HCT116 (cell line): ENCODE measurements around the gene PSME4. TPM values are rescaled to one million over a fixed set of nuclear protein-coding genes. Genes with fewer than 3 reads are reported as not detected.

Source experiments
- ATAC-seq: fragments of 200-7000 bp; cut with Tn5 transposase; 2 replicates; pipeline ENCODE4 v1.9.1; 2020; ENCODE audit warnings: mild to moderate bottlenecking, moderate library complexity
- BruUV-seq: library from RNA; stranded (reverse); fragments of 400-500 nt; replicated peaks from 2 replicates; lab custom pipeline; 2021; lab: Mats Ljungman, UMichigan
- CTCF ChIA-PET: fragments of 300-600 bp; sonication (Branson Sonifier 250); formaldehyde crosslinking; loops from one replicate; lab custom pipeline; 2021; ENCODE audit warnings: antibody characterized with exemption; lab: Charles Lee
- POLR2A ChIA-PET: fragments of 300-600, 350-600 bp; sonication (Branson Sonifier 250); formaldehyde crosslinking; loops from one replicate; lab custom pipeline; 2021; ENCODE audit warnings: antibody characterized with exemption; lab: Charles Lee
- RAD21 ChIA-PET, 2 experiments: fragments of 300-600 bp; sonication (Branson Sonifier 250); formaldehyde crosslinking; loops; one replicate each; lab custom pipeline; 2023; ENCODE audit warnings: low total read pairs in 2 of 2; ENCODE audit not compliant: uncharacterized antibody in 2 of 2, unreplicated experiment in 2 of 2, low non-redundant PET in 1 of 2; lab: Charles Lee
- DNase-seq: peaks from one replicate; pipeline ENCODE4 v3.0.0-alpha.2; 2010; ENCODE audit warnings: low read depth, low spot score
- H2AFZ ChIP-seq: fragments of 200-600 bp; shearing (Covaris generic), sonication (generic); 2 replicates; pipeline ENCODE4 v1.6.1; 2017; ENCODE audit warnings: low read depth, mixed run types, mixed read lengths, antibody characterized with exemption, low read length; ENCODE audit not compliant: poor library complexity, severe bottlenecking
- H3K27ac ChIP-seq: 2 replicates; pipeline ENCODE4 v1.5.1; 2012; ENCODE audit warnings: low read depth, low read length
- H3K27me3 ChIP-seq: fragments of 200-600 bp; sonication (generic); 2 replicates; pipeline ENCODE4 v1.6.1; 2016; ENCODE audit warnings: mixed run types, low read length, mixed read lengths; ENCODE audit not compliant: insufficient read depth
- H3K36me3 ChIP-seq, 2 experiments: fragments of 200-500 bp in 1 of 2; fragments of 200-600 bp in 1 of 2; sonication (Bioruptor generic) in 1 of 2; sonication (generic) in 1 of 2; 2 replicates each; pipeline versions ENCODE4 v1.5.1 to v1.6.1; 2014 to 2016; ENCODE audit warnings: low read length in 2 of 2, inconsistent platforms in 1 of 2, mixed read lengths in 1 of 2, mixed run types in 1 of 2; ENCODE audit not compliant: insufficient read depth in 2 of 2, control insufficient read depth in 1 of 2
- H3K4me1 ChIP-seq, 2 experiments: fragments of 200-600 bp in 1 of 2; sonication (generic) in 1 of 2; 2 replicates each; pipeline versions ENCODE4 v1.5.1 to v1.6.1; 2012 to 2017; ENCODE audit warnings: low read length in 2 of 2, inconsistent platforms in 1 of 2, mild to moderate bottlenecking in 1 of 2, mixed read lengths in 1 of 2, mixed run types in 1 of 2, moderate library complexity in 1 of 2; ENCODE audit not compliant: insufficient read depth in 2 of 2, control insufficient read depth in 1 of 2
- H3K4me2 ChIP-seq: fragments of 200-600 bp; sonication (generic); 2 replicates; pipeline ENCODE4 v1.6.1; 2017; ENCODE audit warnings: mixed run types, low read length, mixed read lengths
- H3K4me3 ChIP-seq, 2 experiments: fragments of 200-600 bp in 1 of 2; sonication (generic) in 1 of 2; replicated peaks in 1 of 2; 2 replicates each; pipeline ENCODE4 v1.5.1; 2011 to 2016; ENCODE audit warnings: low read length in 2 of 2, control low read depth in 1 of 2, low read depth in 1 of 2, mild to moderate bottlenecking in 1 of 2, mixed read lengths in 1 of 2, mixed run types in 1 of 2
- H3K79me2 ChIP-seq: fragments of 200-600 bp; sonication (generic); 2 replicates; pipeline ENCODE4 v1.6.1; 2017; ENCODE audit warnings: mild to moderate bottlenecking, mixed run types, low read length, moderate library complexity, mixed read lengths; ENCODE audit not compliant: insufficient read depth
- H3K9ac ChIP-seq: fragments of 200-600 bp; sonication (generic); 2 replicates; pipeline ENCODE4 v1.6.1; 2016; ENCODE audit warnings: low read length, mixed read lengths
- H3K9me2 ChIP-seq: fragments of 200-600 bp; sonication (generic), shearing (Covaris generic); 2 replicates; pipeline ENCODE4 v1.6.1; 2017; ENCODE audit warnings: mixed run types, mild to moderate bottlenecking, moderate library complexity; ENCODE audit not compliant: insufficient read depth
- H3K9me3 ChIP-seq, 2 experiments: fragments of 200-500 bp in 1 of 2; fragments of 200-600 bp in 1 of 2; sonication (Bioruptor generic) in 1 of 2; sonication (generic) in 1 of 2; 2 replicates each; pipeline ENCODE4 v1.6.1; 2014 to 2017; ENCODE audit warnings: low read length in 2 of 2, mixed read lengths in 2 of 2, inconsistent platforms in 1 of 2, low read depth in 1 of 2, mild to moderate bottlenecking in 1 of 2, mixed run types in 1 of 2, moderate library complexity in 1 of 2; ENCODE audit not compliant: control insufficient read depth in 1 of 2, insufficient read depth in 1 of 2
- H4K20me1 ChIP-seq: fragments of 200-600 bp; sonication (generic), shearing (Covaris generic); 2 replicates; pipeline ENCODE4 v1.6.1; 2017; ENCODE audit warnings: mixed run types, mild to moderate bottlenecking, moderate library complexity; ENCODE audit not compliant: insufficient read depth
- ATF3 ChIP-seq: IDR thresholded peaks from 2 replicates; pipeline ENCODE4 v1.6.1; 2012
- CBX3 ChIP-seq: IDR thresholded peaks from 2 replicates; pipeline ENCODE4 v1.6.1; 2012; ENCODE audit warnings: low read depth
- CEBPB ChIP-seq: IDR thresholded peaks from 2 replicates; pipeline ENCODE4 v1.6.1; 2012; ENCODE audit warnings: low read depth
- EGR1 ChIP-seq: IDR thresholded peaks from 2 replicates; pipeline ENCODE4 v1.6.1; 2012; ENCODE audit warnings: low read depth
- ELF1 ChIP-seq: IDR thresholded peaks from 2 replicates; pipeline ENCODE4 v1.6.1; 2012; ENCODE audit warnings: low read depth, borderline replicate concordance
- EZH2 ChIP-seq: fragments of 200-600 bp; sonication (generic); IDR thresholded peaks from 2 replicates; pipeline ENCODE4 v1.6.1; 2017; ENCODE audit warnings: antibody characterized with exemption, mixed run types
- EZH2phosphoT487 ChIP-seq: fragments of 200-600 bp; IDR thresholded peaks from 2 replicates; pipeline ENCODE4 v1.6.1; 2018; ENCODE audit warnings: antibody characterized with exemption, borderline replicate concordance
- FOSL1 ChIP-seq: IDR thresholded peaks from 2 replicates; pipeline ENCODE4 v1.6.1; 2012; ENCODE audit warnings: low read depth
- JUND ChIP-seq: IDR thresholded peaks from 2 replicates; pipeline ENCODE4 v1.6.1; 2012
- MAX ChIP-seq: IDR thresholded peaks from 2 replicates; pipeline ENCODE4 v1.6.1; 2012
- POLR2A ChIP-seq: IDR thresholded peaks from 2 replicates; pipeline ENCODE4 v1.7.0; 2011; ENCODE audit warnings: borderline replicate concordance; ENCODE audit not compliant: insufficient read depth, insufficient read length; ENCODE audit errors: extremely low read depth
- RAD21 ChIP-seq: IDR thresholded peaks from 2 replicates; pipeline ENCODE4 v1.6.1; 2012; ENCODE audit warnings: low read depth, mild to moderate bottlenecking
- REST ChIP-seq: IDR thresholded peaks from 2 replicates; pipeline ENCODE4 v1.6.1; 2012; ENCODE audit warnings: low read depth
- SP1 ChIP-seq: IDR thresholded peaks from 2 replicates; pipeline ENCODE4 v1.6.1; 2012; ENCODE audit warnings: low read depth
- SRF ChIP-seq: IDR thresholded peaks from 2 replicates; pipeline ENCODE4 v1.6.1; 2012; ENCODE audit warnings: low read depth
- TCF7L2 ChIP-seq: IDR thresholded peaks from 2 replicates; pipeline ENCODE4 v1.7.0; 2011; ENCODE audit warnings: borderline replicate concordance, inconsistent platforms; ENCODE audit not compliant: insufficient read depth, insufficient read length; ENCODE audit errors: extremely low read depth
- YY1 ChIP-seq: IDR thresholded peaks from 2 replicates; pipeline ENCODE4 v1.6.1; 2011; ENCODE audit warnings: low read length, low read depth, moderate library complexity, mild to moderate bottlenecking; ENCODE audit not compliant: insufficient replicate concordance; ENCODE audit errors: extremely low read depth
- ZFX ChIP-seq: fragments of 450-650 bp; IDR thresholded peaks from 2 replicates; pipeline ENCODE4 v1.6.1; 2017
- ZNF274 ChIP-seq: fragments of 200-500 bp; sonication (Bioruptor generic); IDR thresholded peaks from 2 replicates; pipeline ENCODE4 v1.6.1; 2014; ENCODE audit warnings: mild to moderate bottlenecking, low read depth, low read length, inconsistent platforms
- intact Hi-C: fragments of 100-400 bp; cut with micrococcal nuclease; formaldehyde crosslinking; loops from 2 replicates; pipeline ENCODE4 v1.10.0; 2022
- total RNA-seq: library from RNA; stranded (reverse); gene quantifications from one replicate; pipeline ENCODE4 v1.2.1, GENCODE V29; 2021; ENCODE audit not compliant: unreplicated experiment

PSME4 gene
- total RNA-seq, 1 experiment from 2014 or later = 53.2 TPM

GRCh38 chr2:53884883-53885282, 85.9 kb downstream of the PSME4 start:
- Histone ChIP-seq H3K4me3 (no peak overlapping the region), H3K9me2 (no peaks in the 10 kb centered on the region), H3K4me1 (no peaks in the 10 kb centered on the region), H2AFZ (no peak overlapping the region), H3K79me2 (no peaks in the 10 kb centered on the region), H3K9ac (no peak overlapping the region), H3K4me2 (no peak overlapping the region), H4K20me1 (no peaks in the 10 kb centered on the region), H3K9me3 (no peaks in the 10 kb centered on the region), H3K27me3 (no peaks in the 10 kb centered on the region), H3K27ac (no peak overlapping the region), H3K36me3 (peaks cover 19 to 44% of the 10 kb centered on the region in 2 experiments)
- DNase-seq (no peak), ATAC-seq (no peak)
- ChIA-PET RAD21 (no interaction called here), POLR2A (no interaction called here), CTCF (no interaction called here)
- intact Hi-C loops = no loop called here
- TF ChIP-seq SRF = no peak
- no TSS peak for BruUV-seq

GRCh38 chr2:53881986-53882385, 88.8 kb downstream of the PSME4 start:
- ChIA-PET CTCF (no interaction called here), RAD21 (no interaction called here), POLR2A (no interaction called here)
- intact Hi-C loops = no loop called here
- no peak overlapping the region for H2AFZ ChIP-seq
- no peaks in the 10 kb centered on the region for H3K79me2 ChIP-seq
- H3K4me2 ChIP-seq = no peak overlapping the region
- no TSS peak for BruUV-seq
- H3K27me3 ChIP-seq = no peaks in the 10 kb centered on the region
- no peaks in the 10 kb centered on the region for H3K9me2 ChIP-seq
- H3K27ac ChIP-seq = no peak overlapping the region
- peaks cover 5 to 27% of the 10 kb centered on the region in 2 experiments; a peak in 2 of 4 replicates for H3K36me3 ChIP-seq
- TF ChIP-seq JUND (no peak), REST (no peak), SP1 (no peak), MAX (no peak), ZNF274 (no peak), POLR2A (no peak), EZH2phosphoT487 (no peak), ZFX (no peak), RAD21 (no peak), YY1 (no peak), CEBPB (no peak), ATF3 (no peak), CBX3 (no peak), FOSL1 (no peak), ELF1 (no peak), EZH2 (no peak), EGR1 (no peak), TCF7L2 (no peak)
- H4K20me1 ChIP-seq = no peaks in the 10 kb centered on the region
- no peaks in the 10 kb centered on the region for H3K4me1 ChIP-seq
- H3K9me3 ChIP-seq = no peaks in the 10 kb centered on the region
- no peak for DNase-seq
- no peak for ATAC-seq
- H3K9ac ChIP-seq = no peak overlapping the region
- H3K4me3 ChIP-seq = no peak overlapping the region
